ENCODE results near the gene POLL.

The POLL gene

GRCh38 chr10:101573885-101574753 lies 13.9 kb downstream of the POLL start:
- DNase-seq (ENCODE audit: low spot score) = no peak
- H3K9me3 Mint-ChIP-seq = no peaks in the 10 kb centered on the region
- peaks cover 3% of the 10 kb centered on the region for H3K4me1 Mint-ChIP-seq (ENCODE audit: low read depth)
- H3K27ac Mint-ChIP-seq = no peak overlapping the region
- H3K36me3 Mint-ChIP-seq (ENCODE audit: low read depth) = no peaks in the 10 kb centered on the region
- peaks cover 9% of the 10 kb centered on the region for H3K27me3 Mint-ChIP-seq (ENCODE audit: low read depth)
- no peak overlapping the region for H3K4me3 Mint-ChIP-seq

- peaks cover 3% of the 10 kb centered on the region for H3K4me1 Mint-ChIP-seq (ENCODE audit: low read depth)
- no peaks in the 10 kb centered on the region for H3K9me3 Mint-ChIP-seq
- no peak overlapping the region for H3K27ac Mint-ChIP-seq
- no peaks in the 10 kb centered on the region for H3K36me3 Mint-ChIP-seq (ENCODE audit: low read depth)
- no peak overlapping the region for H3K4me3 Mint-ChIP-seq
- DNase-seq (ENCODE audit: low spot score) = no peak
- peaks cover 20% of the 10 kb centered on the region for H3K27me3 Mint-ChIP-seq (ENCODE audit: low read depth)
Observed at GRCh38 chr10:101572785-101573184, 15.3 kb downstream of the POLL start.

GRCh38 chr10:101572126-101572525 lies 15.9 kb downstream of the POLL start:
- Mint-ChIP-seq H3K4me3 (no peak overlapping the region), H3K36me3 (ENCODE audit: low read depth) (no peaks in the 10 kb centered on the region), H3K27me3 (ENCODE audit: low read depth) (peaks cover 26% of the 10 kb centered on the region), H3K27ac (no peak overlapping the region), H3K4me1 (ENCODE audit: low read depth) (peaks cover 5% of the 10 kb centered on the region), H3K9me3 (no peaks in the 10 kb centered on the region)
- DNase-seq (ENCODE audit: low spot score) = no peak

- H3K9me3 Mint-ChIP-seq = no peaks in the 10 kb centered on the region
- H3K27me3 Mint-ChIP-seq (ENCODE audit: low read depth) = peaks cover 30% of the 10 kb centered on the region
- H3K27ac Mint-ChIP-seq = no peak overlapping the region
- H3K4me1 Mint-ChIP-seq (ENCODE audit: low read depth) = peaks cover 7% of the 10 kb centered on the region
- no peaks in the 10 kb centered on the region for H3K36me3 Mint-ChIP-seq (ENCODE audit: low read depth)
- no peak for DNase-seq (ENCODE audit: low spot score)
- peak overlapping the region; percentile 45 for H3K4me3 Mint-ChIP-seq
Observed at GRCh38 chr10:101571271-101571925, 16.7 kb downstream of the POLL start.

- DNase-seq (ENCODE audit: low spot score) = no peak
- H3K4me3 Mint-ChIP-seq = peak overlapping the region; percentile 45
- no peak overlapping the region for H3K27ac Mint-ChIP-seq
- H3K27me3 Mint-ChIP-seq (ENCODE audit: low read depth) = peaks cover 38% of the 10 kb centered on the region
- H3K36me3 Mint-ChIP-seq (ENCODE audit: low read depth) = no peaks in the 10 kb centered on the region
- no peaks in the 10 kb centered on the region for H3K9me3 Mint-ChIP-seq
- peaks cover 10% of the 10 kb centered on the region for H3K4me1 Mint-ChIP-seq (ENCODE audit: low read depth)
Observed at GRCh38 chr10:101570428-101571270, 17.4 kb downstream of the POLL start.

GRCh38 chr10:101569622-101570427 lies 18.2 kb downstream of the POLL start:
- H3K9me3 Mint-ChIP-seq = no peaks in the 10 kb centered on the region
- peak overlapping the region; percentile 77 for H3K4me3 Mint-ChIP-seq
- peak; percentile 69 for DNase-seq (ENCODE audit: low spot score)
- H3K36me3 Mint-ChIP-seq (ENCODE audit: low read depth) = no peaks in the 10 kb centered on the region
- H3K27ac Mint-ChIP-seq = peak overlapping the region; percentile 26
- H3K4me1 Mint-ChIP-seq (ENCODE audit: low read depth) = peaks cover 10% of the 10 kb centered on the region
- H3K27me3 Mint-ChIP-seq (ENCODE audit: low read depth) = peaks cover 43% of the 10 kb centered on the region

GRCh38 chr10:101569323-101569621 lies 18.8 kb downstream of the POLL start:
- no peak overlapping the region for H3K4me3 Mint-ChIP-seq
- H3K4me1 Mint-ChIP-seq (ENCODE audit: low read depth) = peaks cover 10% of the 10 kb centered on the region
- no peaks in the 10 kb centered on the region for H3K36me3 Mint-ChIP-seq (ENCODE audit: low read depth)
- DNase-seq (ENCODE audit: low spot score) = no peak
- no peak overlapping the region for H3K27ac Mint-ChIP-seq
- H3K9me3 Mint-ChIP-seq = no peaks in the 10 kb centered on the region
- H3K27me3 Mint-ChIP-seq (ENCODE audit: low read depth) = peaks cover 43% of the 10 kb centered on the region

- peak overlapping the region; percentile 21 for H3K4me3 Mint-ChIP-seq
- DNase-seq (ENCODE audit: low spot score) = no peak
- no peak overlapping the region for H3K27ac Mint-ChIP-seq
- H3K36me3 Mint-ChIP-seq (ENCODE audit: low read depth) = no peaks in the 10 kb centered on the region
- peaks cover 48% of the 10 kb centered on the region for H3K27me3 Mint-ChIP-seq (ENCODE audit: low read depth)
- peaks cover 10% of the 10 kb centered on the region for H3K4me1 Mint-ChIP-seq (ENCODE audit: low read depth)
- H3K9me3 Mint-ChIP-seq = no peaks in the 10 kb centered on the region
Observed at GRCh38 chr10:101568054-101568745, 19.9 kb downstream of the POLL start.

GRCh38 chr10:101567165-101568006 lies 20.7 kb downstream of the POLL start:
- no peak for DNase-seq (ENCODE audit: low spot score)
- no peak overlapping the region for H3K4me3 Mint-ChIP-seq
- no peaks in the 10 kb centered on the region for H3K36me3 Mint-ChIP-seq (ENCODE audit: low read depth)
- H3K27ac Mint-ChIP-seq = no peak overlapping the region
- H3K9me3 Mint-ChIP-seq = no peaks in the 10 kb centered on the region
- peaks cover 48% of the 10 kb centered on the region for H3K27me3 Mint-ChIP-seq (ENCODE audit: low read depth)
- peaks cover 10% of the 10 kb centered on the region for H3K4me1 Mint-ChIP-seq (ENCODE audit: low read depth)

GRCh38 chr10:101566333-101567164 lies 21.5 kb downstream of the POLL start:
- Mint-ChIP-seq H3K27ac (no peak overlapping the region), H3K36me3 (ENCODE audit: low read depth) (no peaks in the 10 kb centered on the region), H3K9me3 (no peaks in the 10 kb centered on the region), H3K4me1 (ENCODE audit: low read depth) (peaks cover 10% of the 10 kb centered on the region), H3K4me3 (peak overlapping the region; percentile 2), H3K27me3 (ENCODE audit: low read depth) (peaks cover 48% of the 10 kb centered on the region)
- DNase-seq (ENCODE audit: low spot score) = no peak

GRCh38 chr10:101565936-101566332 lies 22.1 kb downstream of the POLL start:
- H3K27me3 Mint-ChIP-seq (ENCODE audit: low read depth) = peaks cover 48% of the 10 kb centered on the region
- H3K36me3 Mint-ChIP-seq (ENCODE audit: low read depth) = no peaks in the 10 kb centered on the region
- peaks cover 10% of the 10 kb centered on the region for H3K4me1 Mint-ChIP-seq (ENCODE audit: low read depth)
- no peak overlapping the region for H3K4me3 Mint-ChIP-seq
- no peaks in the 10 kb centered on the region for H3K9me3 Mint-ChIP-seq
- no peak for DNase-seq (ENCODE audit: low spot score)
- H3K27ac Mint-ChIP-seq = no peak overlapping the region

All from T-helper 2 cell treated with Interferon-gamma antibody and Interleukin-4, amounts not matched to agents 5 μg/mL and 100 μg/mL, for 36 hours (primary cell).